ENCODE data around the gene PDPN. TPM values are rescaled to one million over a fixed set of nuclear protein-coding genes. Genes with fewer than 3 reads are reported as not detected.

Gene PDPN, protein sequence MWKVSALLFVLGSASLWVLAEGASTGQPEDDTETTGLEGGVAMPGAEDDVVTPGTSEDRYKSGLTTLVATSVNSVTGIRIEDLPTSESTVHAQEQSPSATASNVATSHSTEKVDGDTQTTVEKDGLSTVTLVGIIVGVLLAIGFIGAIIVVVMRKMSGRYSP
- not detected in 2 replicates for total RNA-seq
- long read RNA-seq, result 0 reads

DNA sequence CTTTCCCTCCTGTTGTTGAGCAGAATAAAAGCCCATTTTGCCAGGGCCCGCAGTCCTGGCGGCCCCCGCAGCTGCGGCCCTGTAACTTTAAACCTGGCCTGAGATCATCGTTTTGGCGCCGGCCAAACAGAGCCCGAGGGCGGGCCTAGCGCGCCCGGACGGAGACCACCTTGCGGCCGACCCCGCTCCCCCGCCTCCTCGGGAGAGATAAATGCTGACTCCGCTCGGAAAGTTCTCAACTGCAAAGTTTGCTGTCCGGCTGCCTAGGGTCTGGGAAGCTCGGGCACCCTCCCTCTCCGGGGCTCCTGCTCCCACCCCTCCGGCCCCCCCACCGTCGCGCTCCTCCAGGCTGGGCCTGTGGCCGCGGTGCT is at the start of gene PDPN:
Gene PDPN, plus strand, starts transcription at position 238 of the 371 bp plus-strand sequence. CDS start 202 bp downstream, outside the sequence.
- no peaks in the 10 kb centered on the region for H3K9me3 Mint-ChIP-seq (ENCODE audit: unreplicated experiment)
- no peak within 1 kb of the TSS for H3K4me3 Mint-ChIP-seq (ENCODE audit: unreplicated experiment)
- H3K27me3 Mint-ChIP-seq (ENCODE audit: unreplicated experiment), result peaks cover 21% of the 10 kb centered on the region
- TF ChIP-seq, protein P1, sequence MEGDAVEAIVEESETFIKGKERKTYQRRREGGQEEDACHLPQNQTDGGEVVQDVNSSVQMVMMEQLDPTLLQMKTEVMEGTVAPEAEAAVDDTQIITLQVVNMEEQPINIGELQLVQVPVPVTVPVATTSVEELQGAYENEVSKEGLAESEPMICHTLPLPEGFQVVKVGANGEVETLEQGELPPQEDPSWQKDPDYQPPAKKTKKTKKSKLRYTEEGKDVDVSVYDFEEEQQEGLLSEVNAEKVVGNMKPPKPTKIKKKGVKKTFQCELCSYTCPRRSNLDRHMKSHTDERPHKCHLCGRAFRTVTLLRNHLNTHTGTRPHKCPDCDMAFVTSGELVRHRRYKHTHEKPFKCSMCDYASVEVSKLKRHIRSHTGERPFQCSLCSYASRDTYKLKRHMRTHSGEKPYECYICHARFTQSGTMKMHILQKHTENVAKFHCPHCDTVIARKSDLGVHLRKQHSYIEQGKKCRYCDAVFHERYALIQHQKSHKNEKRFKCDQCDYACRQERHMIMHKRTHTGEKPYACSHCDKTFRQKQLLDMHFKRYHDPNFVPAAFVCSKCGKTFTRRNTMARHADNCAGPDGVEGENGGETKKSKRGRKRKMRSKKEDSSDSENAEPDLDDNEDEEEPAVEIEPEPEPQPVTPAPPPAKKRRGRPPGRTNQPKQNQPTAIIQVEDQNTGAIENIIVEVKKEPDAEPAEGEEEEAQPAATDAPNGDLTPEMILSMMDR (IDR thresholded peaks at IDR 0.05), result no peak
- no peak for DNase-seq (ENCODE audit: extremely low spot score, unreplicated experiment)
- H3K36me3 Mint-ChIP-seq (ENCODE audit: unreplicated experiment), result no peaks in the 10 kb centered on the region
- H3K27ac Mint-ChIP-seq (ENCODE audit: unreplicated experiment), result no peak within 1 kb of the TSS
- H3K4me1 Mint-ChIP-seq (ENCODE audit: unreplicated experiment), result no peaks in the 10 kb centered on the region

DNA sequence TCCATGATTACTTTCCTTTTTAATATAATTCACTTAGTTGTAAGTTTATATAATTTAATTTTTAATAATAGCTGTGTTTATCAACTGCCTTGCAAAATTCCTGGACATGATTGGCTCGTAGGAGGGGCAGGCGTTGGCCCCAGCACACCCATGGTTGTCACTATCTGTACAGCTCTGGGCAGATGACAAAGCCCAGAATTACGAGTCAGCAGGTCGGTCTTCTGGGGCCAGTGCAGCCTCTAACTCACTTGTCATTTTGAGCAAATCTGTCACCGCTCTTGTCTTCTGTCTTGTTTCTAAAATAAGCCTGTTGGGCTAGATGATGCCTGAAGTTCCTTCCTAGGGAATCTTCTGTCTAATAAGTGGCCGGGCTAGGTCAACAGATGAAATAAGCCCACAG is 48.4 kb upstream of the PDPN start:
- H3K36me3 Mint-ChIP-seq (ENCODE audit: unreplicated experiment), result no peaks in the 10 kb centered on the region
- no peaks in the 10 kb centered on the region for H3K27me3 Mint-ChIP-seq (ENCODE audit: unreplicated experiment)
- H3K4me3 Mint-ChIP-seq (ENCODE audit: unreplicated experiment), result no peak overlapping the region
- H3K4me1 Mint-ChIP-seq (ENCODE audit: unreplicated experiment), result no peaks in the 10 kb centered on the region
- no peak overlapping the region for H3K27ac Mint-ChIP-seq (ENCODE audit: unreplicated experiment)
- peaks cover 7% of the 10 kb centered on the region for H3K9me3 Mint-ChIP-seq (ENCODE audit: unreplicated experiment)
- no peak for DNase-seq (ENCODE audit: extremely low spot score, unreplicated experiment)
- TF ChIP-seq, protein P1 (IDR thresholded peaks at IDR 0.05), result no peak

DNA sequence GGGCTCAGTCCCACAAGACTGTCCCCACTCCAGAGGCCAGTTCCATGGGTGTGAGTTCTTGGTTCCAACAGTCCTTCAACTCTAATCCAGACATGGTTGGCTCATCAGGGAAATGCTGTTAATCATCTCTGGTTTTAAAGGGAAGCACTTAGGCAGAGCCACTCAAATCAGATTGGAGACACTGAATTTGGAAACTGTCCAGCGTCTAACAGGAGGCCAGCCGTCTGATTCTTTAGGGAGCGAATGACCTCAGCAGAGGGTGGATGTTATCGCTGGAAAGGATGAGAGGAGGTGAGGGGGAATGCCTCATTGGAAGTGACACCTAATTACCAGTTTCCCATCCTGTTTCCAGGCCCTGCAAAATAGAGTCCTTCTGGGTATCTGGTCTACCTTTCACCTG is 47.1 kb upstream of the PDPN start:
- peaks cover 7% of the 10 kb centered on the region for H3K9me3 Mint-ChIP-seq (ENCODE audit: unreplicated experiment)
- DNase-seq (ENCODE audit: extremely low spot score, unreplicated experiment), result no peak
- H3K27me3 Mint-ChIP-seq (ENCODE audit: unreplicated experiment), result no peaks in the 10 kb centered on the region
- H3K4me1 Mint-ChIP-seq (ENCODE audit: unreplicated experiment), result no peaks in the 10 kb centered on the region
- TF ChIP-seq, protein P1 (IDR thresholded peaks at IDR 0.05), result no peak
- H3K4me3 Mint-ChIP-seq (ENCODE audit: unreplicated experiment), result no peak overlapping the region
- H3K27ac Mint-ChIP-seq (ENCODE audit: unreplicated experiment), result no peak overlapping the region
- no peaks in the 10 kb centered on the region for H3K36me3 Mint-ChIP-seq (ENCODE audit: unreplicated experiment)

DNA sequence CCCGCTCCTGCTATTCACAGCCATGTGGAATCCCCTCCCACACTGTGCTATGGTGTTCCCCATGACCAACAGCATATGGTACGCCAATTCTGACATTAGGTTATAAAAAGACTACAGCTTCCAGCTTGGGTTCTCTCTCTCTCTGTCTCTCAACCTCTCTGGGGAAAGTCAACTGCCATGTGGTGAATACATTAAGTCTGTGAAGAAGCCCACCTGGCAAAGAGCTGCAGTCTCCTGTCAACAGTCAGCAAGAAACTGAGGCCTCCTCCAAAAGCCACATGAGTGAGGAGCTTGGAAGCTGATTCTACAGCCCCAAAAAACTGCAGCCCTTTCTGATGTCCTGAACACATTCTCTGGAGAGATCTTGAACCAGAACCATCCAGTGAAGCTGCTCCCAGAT is 44.8 kb upstream of the PDPN start:
- Mint-ChIP-seq H3K4me1 (ENCODE audit: unreplicated experiment) (no peaks in the 10 kb centered on the region), H3K4me3 (ENCODE audit: unreplicated experiment) (no peak overlapping the region), H3K27ac (ENCODE audit: unreplicated experiment) (no peak overlapping the region), H3K36me3 (ENCODE audit: unreplicated experiment) (no peaks in the 10 kb centered on the region), H3K9me3 (ENCODE audit: unreplicated experiment) (peaks cover 13% of the 10 kb centered on the region), H3K27me3 (ENCODE audit: unreplicated experiment) (no peaks in the 10 kb centered on the region)
- TF ChIP-seq, protein P1 (IDR thresholded peaks at IDR 0.05), result no peak
- DNase-seq (ENCODE audit: extremely low spot score, unreplicated experiment), result no peak

DNA sequence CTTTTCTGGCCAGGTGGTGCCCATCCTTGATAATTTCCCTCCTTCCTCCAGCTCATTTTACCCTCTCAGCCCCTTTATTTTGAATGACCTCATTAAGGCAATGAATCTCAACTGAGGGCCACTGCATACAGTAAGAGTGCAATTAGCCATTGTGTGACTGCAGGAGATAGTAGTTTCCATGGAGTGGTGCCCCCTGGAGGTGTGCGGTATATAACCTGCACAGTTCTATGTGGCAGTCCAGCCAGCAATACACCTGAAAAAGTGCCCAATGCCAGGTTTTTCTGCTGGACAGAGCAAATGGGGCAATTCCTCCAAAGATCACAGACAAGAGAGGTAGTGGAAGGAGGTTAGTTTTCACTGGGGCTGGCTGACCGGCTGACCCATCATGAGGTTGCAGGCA is 43.9 kb upstream of the PDPN start:
- H3K4me1 Mint-ChIP-seq (ENCODE audit: unreplicated experiment), result no peaks in the 10 kb centered on the region
- TF ChIP-seq, protein P1 (IDR thresholded peaks at IDR 0.05), result no peak
- no peaks in the 10 kb centered on the region for H3K36me3 Mint-ChIP-seq (ENCODE audit: unreplicated experiment)
- H3K9me3 Mint-ChIP-seq (ENCODE audit: unreplicated experiment), result peaks cover 19% of the 10 kb centered on the region
- no peaks in the 10 kb centered on the region for H3K27me3 Mint-ChIP-seq (ENCODE audit: unreplicated experiment)
- no peak overlapping the region for H3K27ac Mint-ChIP-seq (ENCODE audit: unreplicated experiment)
- no peak for DNase-seq (ENCODE audit: extremely low spot score, unreplicated experiment)
- no peak overlapping the region for H3K4me3 Mint-ChIP-seq (ENCODE audit: unreplicated experiment)

Measured in osteocyte (in vitro differentiated cells).